Measurements from ENCODE around the gene PDSS2. TPM values are rescaled to one million over a fixed set of nuclear protein-coding genes. Genes with fewer than 3 reads are reported as not detected.

The PDSS2 gene
- total and polyA plus RNA-seq, 7 donors = 4.7 to 16.7 (median 9.3) TPM

DNA sequence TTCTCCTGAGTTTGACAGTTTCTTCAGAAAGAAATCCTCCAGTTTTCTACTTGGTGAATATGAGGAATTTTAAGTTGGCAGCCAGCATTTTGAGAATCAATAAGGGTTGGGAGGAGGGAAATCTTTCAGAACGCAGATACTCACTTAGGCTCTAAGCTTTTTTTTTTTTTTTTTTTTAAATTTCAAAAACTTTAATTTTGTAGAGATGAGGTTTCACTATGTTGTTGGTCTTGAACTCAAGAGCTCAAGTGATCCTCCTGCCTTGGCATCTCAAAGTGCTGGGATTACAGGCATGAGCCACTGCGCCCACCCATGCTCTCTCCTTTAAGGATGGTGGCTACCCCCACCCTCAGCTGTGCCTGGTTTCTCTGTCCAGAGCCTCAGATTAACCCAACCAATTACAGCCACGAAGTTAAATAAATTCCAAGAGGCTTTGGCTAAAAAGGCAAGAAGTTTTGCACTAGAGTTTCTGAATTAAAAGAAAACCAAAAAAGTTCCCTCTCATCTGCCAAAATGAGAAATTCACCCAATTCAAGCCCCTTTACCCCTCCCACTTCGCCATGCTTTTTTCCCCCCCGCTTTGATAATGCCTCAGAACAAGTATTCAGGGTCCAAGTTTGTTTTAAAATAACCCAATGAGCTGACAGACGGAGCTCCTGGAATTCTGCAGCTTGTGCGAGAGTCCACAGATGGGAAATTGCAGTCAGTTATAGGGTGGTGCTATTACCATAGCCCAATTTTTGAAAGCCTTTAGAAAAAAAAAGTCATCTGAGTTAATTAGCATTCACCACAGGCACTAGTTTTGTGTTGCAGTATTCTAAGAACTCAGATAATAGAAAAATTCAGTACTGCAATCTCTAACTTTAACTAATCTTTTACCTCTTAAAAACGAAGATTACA lies 249.7 kb downstream of the PDSS2 start:
- no peaks in the 10 kb centered on the region for H3K27me3 ChIP-seq (ENCODE audit: insufficient read depth in 3 of 3, low read length in 2 of 3)
- no peak overlapping the region for H3K4me3 ChIP-seq
- H3K27ac ChIP-seq = no peak overlapping the region
- H3K9me3 ChIP-seq = no peaks in the 10 kb centered on the region
- no peak for ATAC-seq
- peaks cover 0 to 5% of the 10 kb centered on the region in 2 donors for H3K36me3 ChIP-seq (ENCODE audit: insufficient read depth in 1 of 2, low read depth in 1 of 2)
- no peaks in the 10 kb centered on the region for H3K4me1 ChIP-seq
- intact Hi-C loops (cut with DNase I) = no loop called here
- DNase-seq = no peak
- TF ChIP-seq, protein P1, sequence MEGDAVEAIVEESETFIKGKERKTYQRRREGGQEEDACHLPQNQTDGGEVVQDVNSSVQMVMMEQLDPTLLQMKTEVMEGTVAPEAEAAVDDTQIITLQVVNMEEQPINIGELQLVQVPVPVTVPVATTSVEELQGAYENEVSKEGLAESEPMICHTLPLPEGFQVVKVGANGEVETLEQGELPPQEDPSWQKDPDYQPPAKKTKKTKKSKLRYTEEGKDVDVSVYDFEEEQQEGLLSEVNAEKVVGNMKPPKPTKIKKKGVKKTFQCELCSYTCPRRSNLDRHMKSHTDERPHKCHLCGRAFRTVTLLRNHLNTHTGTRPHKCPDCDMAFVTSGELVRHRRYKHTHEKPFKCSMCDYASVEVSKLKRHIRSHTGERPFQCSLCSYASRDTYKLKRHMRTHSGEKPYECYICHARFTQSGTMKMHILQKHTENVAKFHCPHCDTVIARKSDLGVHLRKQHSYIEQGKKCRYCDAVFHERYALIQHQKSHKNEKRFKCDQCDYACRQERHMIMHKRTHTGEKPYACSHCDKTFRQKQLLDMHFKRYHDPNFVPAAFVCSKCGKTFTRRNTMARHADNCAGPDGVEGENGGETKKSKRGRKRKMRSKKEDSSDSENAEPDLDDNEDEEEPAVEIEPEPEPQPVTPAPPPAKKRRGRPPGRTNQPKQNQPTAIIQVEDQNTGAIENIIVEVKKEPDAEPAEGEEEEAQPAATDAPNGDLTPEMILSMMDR (IDR thresholded peaks at IDR 0.05) = no peak
- WGBS, 3 donors = 83 to 89% (median 83%) methylated on average over 8 of the region's 8 CpGs

DNA sequence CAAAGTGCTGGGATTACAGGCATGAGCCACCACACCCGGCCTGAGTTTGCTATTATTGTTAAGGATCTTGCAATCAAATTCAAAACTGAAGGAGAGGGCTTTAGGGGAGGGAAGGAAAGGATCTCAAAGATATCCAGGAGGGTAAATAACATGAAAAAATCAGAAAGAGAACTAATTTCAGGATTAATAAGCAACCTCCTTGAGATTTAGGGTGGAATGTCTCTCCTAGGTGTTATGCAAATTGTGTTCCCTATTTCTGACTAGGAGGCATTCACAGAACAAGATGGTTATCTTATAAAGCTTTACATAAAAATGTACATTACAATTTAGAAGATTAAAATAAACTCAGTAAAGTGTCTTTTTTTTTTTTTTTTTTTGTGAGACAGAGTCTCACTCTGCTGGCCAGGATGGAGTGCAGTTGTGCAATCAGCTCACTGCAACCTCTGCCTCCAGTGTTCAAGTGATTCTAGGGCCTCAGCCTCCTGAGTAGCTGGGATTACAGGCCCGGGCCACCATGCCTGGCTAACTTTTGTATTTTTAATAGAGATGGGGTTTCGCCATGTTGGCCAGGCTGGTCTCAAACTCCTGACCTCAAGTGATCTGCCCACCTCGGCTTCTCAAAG lies 252.0 kb downstream of the PDSS2 start:
- DNase-seq (no peak), ATAC-seq (no peak)
- Histone ChIP-seq H3K4me3 (no peak overlapping the region), H3K27ac (no peak overlapping the region), H3K36me3 (ENCODE audit: insufficient read depth in 1 of 2, low read depth in 1 of 2) (peaks cover 0 to 5% of the 10 kb centered on the region in 2 donors), H3K9me3 (no peaks in the 10 kb centered on the region), H3K27me3 (ENCODE audit: insufficient read depth in 3 of 3, low read length in 2 of 3) (no peaks in the 10 kb centered on the region), H3K4me1 (no peaks in the 10 kb centered on the region)
- intact Hi-C loops (cut with DNase I) = no loop called here
- 88 to 96% (median 94%) methylated on average over 4 of the region's 4 CpGs for WGBS, 3 donors
- TF ChIP-seq, protein P1 (IDR thresholded peaks at IDR 0.05) = no peak

DNA sequence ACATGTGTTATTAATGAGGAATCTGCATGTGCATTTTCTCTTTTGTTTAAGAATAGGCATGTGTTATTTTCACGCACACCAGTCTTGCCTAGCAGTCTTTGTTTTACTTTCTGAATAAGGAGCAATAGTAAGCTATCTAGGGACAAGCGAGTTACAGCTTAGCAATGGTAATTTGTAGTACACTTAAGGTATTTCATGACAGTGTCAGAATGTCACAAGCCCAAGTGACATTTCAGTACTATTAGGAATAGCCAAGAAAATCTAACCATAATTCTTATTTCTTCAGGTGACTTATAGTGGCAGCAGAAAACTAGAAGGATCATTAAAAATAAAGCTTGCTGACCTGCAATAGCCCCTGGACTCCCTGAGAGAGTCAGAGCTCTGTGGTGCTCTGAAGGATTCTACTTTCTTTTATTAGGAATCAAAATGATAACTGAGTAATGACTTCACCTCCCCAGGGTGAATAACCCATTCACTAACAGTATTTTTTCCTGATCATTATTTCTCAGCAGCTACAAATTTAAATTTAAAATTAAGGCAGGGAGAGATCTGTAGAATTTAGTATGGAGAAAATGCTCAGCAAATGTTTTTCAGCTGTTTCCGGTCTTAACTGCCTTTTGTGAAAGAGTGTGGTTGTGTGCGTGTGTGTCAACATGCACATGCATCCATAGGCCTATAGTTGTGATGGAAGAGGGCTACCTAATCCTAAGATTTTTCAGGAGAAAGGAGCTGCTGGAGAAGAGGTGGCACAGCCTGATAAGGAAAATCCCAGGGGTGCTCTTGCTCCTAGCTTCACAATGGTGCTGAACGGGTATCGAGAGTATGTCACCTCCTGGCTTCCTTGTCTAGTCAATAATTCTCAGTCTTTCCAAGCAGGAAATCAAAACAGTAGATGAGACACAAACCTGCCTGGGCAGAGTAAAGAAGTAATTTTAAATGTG lies 254.0 kb downstream of the PDSS2 start:
- intact Hi-C loops (cut with DNase I) = no loop called here
- no peak for ATAC-seq
- H3K9me3 ChIP-seq = no peaks in the 10 kb centered on the region
- peaks cover 0 to 5% of the 10 kb centered on the region in 2 donors for H3K36me3 ChIP-seq (ENCODE audit: insufficient read depth in 1 of 2, low read depth in 1 of 2)
- TF ChIP-seq, protein P1 (IDR thresholded peaks at IDR 0.05) = no peak
- no peak overlapping the region for H3K27ac ChIP-seq
- H3K27me3 ChIP-seq (ENCODE audit: insufficient read depth in 3 of 3, low read length in 2 of 3) = no peaks in the 10 kb centered on the region
- H3K4me3 ChIP-seq = no peak overlapping the region
- no peak for DNase-seq
- H3K4me1 ChIP-seq = no peaks in the 10 kb centered on the region
- 90 to 94% (median 94%) methylated on average over 6 of the region's 6 CpGs for WGBS, 3 donors

DNA sequence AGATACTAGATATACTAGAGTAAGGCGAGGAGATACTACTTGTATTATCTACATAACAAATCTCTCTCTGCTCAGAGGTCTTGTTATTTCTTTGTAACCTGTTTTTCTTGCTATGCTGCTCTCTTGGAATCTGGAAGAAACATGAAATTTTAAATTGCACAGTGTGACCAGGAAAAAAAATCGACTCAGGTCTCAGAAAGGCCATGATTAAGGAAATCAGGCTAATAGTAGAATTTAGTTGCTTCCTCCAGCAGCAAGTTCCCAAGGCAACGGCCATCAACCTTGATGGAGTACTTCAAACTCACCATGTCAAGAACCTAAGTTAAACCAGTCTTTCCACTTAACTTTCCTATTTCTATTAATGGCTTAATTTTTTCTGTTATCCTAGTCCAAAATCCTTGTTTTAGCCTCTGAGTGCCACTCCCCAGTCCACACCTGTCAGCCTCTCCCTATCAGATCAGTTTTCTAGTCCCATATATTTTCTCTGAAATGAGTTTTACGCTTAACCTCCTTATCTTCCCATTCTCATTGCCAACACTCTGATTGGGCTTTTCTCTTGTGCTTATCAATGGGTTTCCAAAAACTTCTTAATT lies 256.4 kb downstream of the PDSS2 start:
- ATAC-seq = no peak
- peaks cover 0 to 5% of the 10 kb centered on the region in 2 donors for H3K36me3 ChIP-seq (ENCODE audit: insufficient read depth in 1 of 2, low read depth in 1 of 2)
- intact Hi-C loops (cut with DNase I) = no loop called here
- H3K4me3 ChIP-seq = no peak overlapping the region
- DNase-seq = no peak
- H3K4me1 ChIP-seq = no peaks in the 10 kb centered on the region
- no peaks in the 10 kb centered on the region for H3K27me3 ChIP-seq (ENCODE audit: insufficient read depth in 3 of 3, low read length in 2 of 3)
- WGBS, 3 donors = 80 to 89% (median 87%) methylated on average over 4 of the region's 4 CpGs
- H3K27ac ChIP-seq = no peak overlapping the region
- TF ChIP-seq, protein P1 (IDR thresholded peaks at IDR 0.05) = no peak
- H3K9me3 ChIP-seq = no peaks in the 10 kb centered on the region
